ENCODE data around the gene GABPB1.

Gene GABPB1

DNA sequence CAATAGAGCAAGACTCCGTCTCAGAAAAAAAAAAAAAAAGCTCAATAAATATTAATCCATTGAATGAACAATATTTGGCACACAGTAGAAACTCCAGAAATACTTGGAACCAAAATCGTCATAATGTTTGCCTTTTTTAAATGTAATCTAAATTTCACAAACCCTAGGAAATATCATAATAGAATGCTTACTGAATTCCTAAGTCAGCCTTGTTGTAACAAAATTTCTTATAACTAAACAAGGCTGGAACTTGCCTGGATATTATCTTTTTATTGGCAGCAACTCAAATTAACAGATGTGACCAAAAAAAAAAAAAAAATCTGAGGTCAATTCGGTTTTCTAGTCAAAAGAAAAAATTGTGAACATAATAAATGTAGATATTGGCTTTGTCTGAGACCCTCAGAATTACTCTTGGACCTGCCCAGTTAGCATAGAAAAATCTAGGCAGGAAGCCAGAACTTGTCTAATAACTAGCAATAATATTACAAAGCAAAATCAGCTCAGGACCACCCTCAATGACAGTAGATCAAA is 33.3 kb downstream of the GABPB1 start:
- FAIRE-seq (no peak), DNase-seq (ENCODE audit: insufficient read length, low spot score) (no peak)
- TF ChIP-seq POLR2A (IDR thresholded peaks at IDR 0.05; ENCODE audit: low read depth, low read length): no peak

DNA sequence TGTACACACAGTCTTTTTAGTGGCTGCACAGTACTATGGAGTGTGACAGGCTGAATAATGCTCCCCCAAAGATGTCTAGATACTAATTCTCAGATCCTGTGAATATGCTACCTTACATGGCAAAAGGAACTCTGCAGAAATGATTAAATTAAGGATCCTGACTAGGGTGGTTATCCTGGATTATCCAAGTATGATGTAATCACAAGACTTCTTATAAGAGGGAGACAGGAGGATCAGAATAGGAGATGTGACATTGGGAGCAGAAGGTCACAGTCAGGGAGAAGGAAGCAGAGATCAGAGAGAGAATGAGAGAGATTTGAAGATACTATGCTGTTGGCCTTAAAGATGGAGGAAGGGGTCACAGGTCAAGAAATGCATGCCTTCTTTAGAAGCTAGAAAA is 34.5 kb downstream of the GABPB1 start:
- no peak for TF ChIP-seq POLR2A (IDR thresholded peaks at IDR 0.05; ENCODE audit: low read depth, low read length)
- FAIRE-seq: no peak
- no peak for DNase-seq (ENCODE audit: insufficient read length, low spot score)

DNA sequence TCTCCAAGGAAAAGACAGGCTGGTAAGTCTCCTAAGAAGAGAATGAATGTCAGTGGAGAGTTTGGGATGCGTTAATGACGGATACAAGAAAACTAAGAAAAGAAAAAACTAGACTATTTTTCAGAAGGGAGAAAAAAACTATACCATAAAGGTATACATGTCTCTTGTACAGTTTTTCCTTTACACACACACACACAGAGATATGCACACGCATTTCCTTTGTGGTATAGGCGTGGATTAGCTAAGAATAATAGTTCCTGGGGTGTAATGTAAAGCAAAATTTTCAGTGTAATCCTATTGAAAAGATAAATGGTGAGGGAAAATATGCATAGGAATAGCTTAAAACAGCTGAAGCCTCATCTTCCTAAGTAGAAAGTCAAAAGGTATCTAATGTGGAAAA is 36.3 kb downstream of the GABPB1 start:
- no peak for DNase-seq (ENCODE audit: insufficient read length, low spot score)
- TF ChIP-seq POLR2A (IDR thresholded peaks at IDR 0.05; ENCODE audit: low read depth, low read length): no peak
- no peak for FAIRE-seq

DNA sequence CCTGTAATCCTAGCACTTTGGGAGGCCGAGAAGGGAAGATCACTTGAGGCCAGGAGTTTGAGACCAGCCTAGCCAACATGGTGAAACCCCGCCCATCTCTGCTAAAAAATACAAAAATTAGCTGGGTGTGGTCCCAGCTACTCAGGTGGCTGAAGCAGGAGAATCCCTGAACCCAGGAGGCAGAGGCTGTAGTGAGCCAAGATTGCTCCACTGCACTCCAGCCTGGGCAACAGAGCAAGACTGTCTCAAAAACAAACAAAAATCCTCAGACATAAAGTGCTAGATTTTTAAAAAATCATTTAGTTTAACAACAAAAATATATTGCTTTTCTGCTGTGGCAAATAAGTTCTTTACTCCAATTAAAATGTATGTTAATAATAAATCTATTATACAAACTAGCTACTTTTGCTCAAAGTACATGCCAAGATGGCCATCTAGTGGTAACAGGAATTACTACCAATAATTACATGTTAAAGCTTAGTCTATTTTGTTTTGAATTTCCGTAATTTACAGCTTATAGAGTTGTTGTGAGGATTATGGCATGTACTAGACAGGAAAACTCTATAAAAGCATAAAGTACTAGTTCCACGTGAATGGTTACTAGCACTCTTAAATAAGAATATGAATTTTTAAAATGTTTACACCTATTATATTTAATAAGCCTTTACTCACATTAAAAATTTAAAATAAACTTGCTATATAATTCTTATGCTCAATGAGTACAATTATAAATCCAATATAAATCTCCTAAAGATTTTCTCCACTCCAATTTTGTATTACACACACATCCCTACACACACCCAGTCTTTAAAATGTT is 39.0 kb downstream of the GABPB1 start:
- DNase-seq (ENCODE audit: insufficient read length, low spot score) (no peak), FAIRE-seq (no peak)
- no peak for TF ChIP-seq POLR2A (IDR thresholded peaks at IDR 0.05; ENCODE audit: low read depth, low read length)

DNA sequence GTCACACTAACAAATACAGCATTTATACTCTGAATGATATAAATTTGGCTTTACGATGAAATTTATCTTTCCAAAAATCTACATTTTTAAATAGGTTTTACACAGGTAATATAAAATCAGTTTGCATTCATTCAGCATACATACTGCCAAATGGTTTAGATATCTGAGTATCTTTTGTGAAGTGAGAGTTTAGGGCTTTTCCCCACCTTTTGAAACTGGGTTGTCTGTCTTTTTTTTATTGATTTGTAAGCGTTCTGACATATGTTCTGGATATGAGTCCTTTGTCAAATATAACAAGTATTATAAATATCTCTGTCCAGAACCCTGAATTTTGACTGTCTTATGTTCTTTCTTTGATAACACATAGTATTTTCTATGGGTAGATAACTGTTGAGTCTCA is 42.4 kb downstream of the GABPB1 start:
- no peak for FAIRE-seq
- no peak for TF ChIP-seq POLR2A (IDR thresholded peaks at IDR 0.05; ENCODE audit: low read depth, low read length)

DNA sequence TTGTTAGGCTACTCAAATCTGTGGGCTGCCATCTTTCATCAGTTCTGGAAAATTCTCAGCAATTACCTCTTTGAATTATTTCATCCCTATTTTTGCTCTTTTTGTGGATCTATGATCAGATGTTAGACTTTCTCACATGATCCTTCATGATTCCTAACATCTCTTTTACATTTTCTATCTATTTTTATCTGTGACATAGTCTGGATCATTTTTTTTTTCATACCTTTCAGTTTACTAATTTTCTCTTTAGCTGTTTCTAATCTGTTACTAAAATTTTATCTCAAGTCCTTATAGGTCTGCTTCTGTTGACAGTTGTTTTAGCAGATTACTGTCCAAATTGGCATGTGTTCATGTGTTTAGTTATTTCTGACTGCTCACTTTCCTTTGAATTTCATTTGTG is 47.2 kb downstream of the GABPB1 start:
- FAIRE-seq (no peak), DNase-seq (ENCODE audit: insufficient read length, low spot score) (no peak)
- no peak for TF ChIP-seq POLR2A (IDR thresholded peaks at IDR 0.05; ENCODE audit: low read depth, low read length)

More for the DNA sequence above, 42.4 kb downstream of the GABPB1 start:
- no peak for DNase-seq (ENCODE audit: insufficient read length, low spot score)

DNA sequence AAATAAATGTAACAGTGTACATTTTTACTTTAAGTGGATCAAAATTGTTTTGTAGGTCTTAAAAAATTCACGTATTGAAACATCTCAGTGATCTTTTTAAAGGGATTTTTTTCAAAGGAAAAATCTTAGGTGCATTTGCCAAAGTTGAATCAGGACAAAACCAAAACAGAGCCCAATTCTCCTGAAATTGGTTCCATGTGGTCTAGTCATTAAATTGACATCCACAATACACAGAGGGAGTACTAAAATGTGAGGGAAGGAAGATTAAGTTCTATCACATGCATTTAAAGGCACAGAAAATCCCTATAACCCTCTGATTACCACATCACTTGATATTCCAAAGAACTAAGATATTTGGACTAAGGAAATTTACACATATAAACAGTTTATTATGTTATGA is 50.2 kb downstream of the GABPB1 start:
- DNase-seq (ENCODE audit: insufficient read length, low spot score): no peak
- no peak for FAIRE-seq
- no peak for TF ChIP-seq POLR2A (IDR thresholded peaks at IDR 0.05; ENCODE audit: low read depth, low read length)

DNA sequence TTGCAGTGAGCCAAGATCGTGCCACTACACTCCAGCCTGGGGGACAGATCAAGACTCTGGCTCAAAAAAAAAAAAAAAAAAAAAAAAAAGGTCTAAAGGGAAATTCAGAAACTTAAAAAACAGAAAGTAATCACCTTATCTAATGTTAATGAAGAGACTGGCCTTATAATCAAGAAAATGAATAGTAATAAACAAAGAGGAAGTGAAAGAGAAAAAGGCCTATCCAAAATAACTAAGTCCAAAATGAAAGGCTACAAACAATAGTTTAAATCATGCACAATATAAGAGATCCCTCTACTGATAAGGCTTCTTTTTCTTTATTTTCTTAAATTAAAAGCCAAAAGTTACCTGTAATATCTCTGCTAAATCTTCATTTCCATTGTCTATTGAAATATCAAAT is 52.4 kb downstream of the GABPB1 start:
- TF ChIP-seq POLR2A (IDR thresholded peaks at IDR 0.05; ENCODE audit: low read depth, low read length): no peak
- FAIRE-seq: no peak
- no peak for DNase-seq (ENCODE audit: insufficient read length, low spot score)

DNA sequence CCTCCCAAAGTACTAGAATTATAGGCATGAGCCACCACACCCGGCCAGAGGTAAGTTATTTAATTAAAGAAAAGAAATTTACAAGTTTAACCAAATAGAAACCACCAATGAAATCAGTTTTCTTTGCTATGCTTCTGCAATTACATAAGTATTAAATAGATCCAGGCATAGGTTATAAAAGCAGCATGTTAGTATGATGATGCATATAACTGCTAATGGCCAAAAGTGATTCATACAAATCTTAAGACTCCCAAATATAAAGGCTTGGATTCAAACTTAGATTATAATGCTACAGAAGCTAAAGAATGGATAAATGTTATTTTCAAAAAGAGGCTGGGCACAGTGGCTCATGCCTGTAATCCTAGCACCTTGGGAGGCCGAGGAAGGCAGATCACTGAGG is 56.7 kb downstream of the GABPB1 start:
- DNase-seq (ENCODE audit: insufficient read length, low spot score) (peak; percentile 2), FAIRE-seq (no peak)
- no peak for TF ChIP-seq POLR2A (IDR thresholded peaks at IDR 0.05; ENCODE audit: low read depth, low read length)

DNA sequence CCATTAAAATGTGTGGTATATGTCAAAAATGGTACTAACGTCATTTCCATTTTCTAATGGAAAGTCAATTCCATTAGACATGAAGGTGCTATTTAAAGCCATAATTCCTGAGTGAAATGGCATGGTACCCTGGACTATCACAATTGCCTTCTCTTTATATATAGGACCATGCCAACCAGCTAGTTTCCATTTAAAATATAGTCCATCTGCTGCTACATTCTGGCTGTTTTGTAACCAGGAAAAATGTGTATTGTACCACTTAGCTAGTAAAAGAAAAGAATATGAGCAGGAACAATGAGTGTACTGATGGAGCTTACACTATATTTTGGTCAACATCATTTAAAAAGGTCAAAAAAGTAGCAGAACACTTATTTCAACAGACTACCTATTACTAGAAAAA is 59.0 kb downstream of the GABPB1 start:
- FAIRE-seq: no peak
- no peak for TF ChIP-seq POLR2A (IDR thresholded peaks at IDR 0.05; ENCODE audit: low read depth, low read length)
- DNase-seq (ENCODE audit: insufficient read length, low spot score): no peak

DNA sequence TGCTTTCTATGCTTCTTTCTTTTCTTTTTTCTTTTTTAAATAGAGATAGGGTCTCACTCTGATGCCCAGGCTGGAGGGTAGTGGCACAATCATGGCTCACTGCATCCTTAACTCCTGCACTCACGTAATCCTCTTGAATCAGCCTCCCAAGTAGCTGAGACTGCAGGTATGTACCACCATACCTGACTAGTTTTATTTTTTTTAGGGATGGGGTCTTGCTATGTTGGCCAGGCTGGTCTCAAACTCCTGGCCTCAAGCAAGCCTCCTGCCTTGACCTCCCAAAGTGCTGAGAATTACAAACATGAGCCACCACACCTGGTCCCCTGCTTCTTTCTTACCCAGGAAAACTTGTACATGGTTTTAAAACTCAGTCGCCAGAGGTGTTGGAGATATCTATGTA is 65.2 kb downstream of the GABPB1 start:
- TF ChIP-seq POLR2A (IDR thresholded peaks at IDR 0.05; ENCODE audit: low read depth, low read length): no peak
- no peak for DNase-seq (ENCODE audit: insufficient read length, low spot score)
- no peak for FAIRE-seq

DNA sequence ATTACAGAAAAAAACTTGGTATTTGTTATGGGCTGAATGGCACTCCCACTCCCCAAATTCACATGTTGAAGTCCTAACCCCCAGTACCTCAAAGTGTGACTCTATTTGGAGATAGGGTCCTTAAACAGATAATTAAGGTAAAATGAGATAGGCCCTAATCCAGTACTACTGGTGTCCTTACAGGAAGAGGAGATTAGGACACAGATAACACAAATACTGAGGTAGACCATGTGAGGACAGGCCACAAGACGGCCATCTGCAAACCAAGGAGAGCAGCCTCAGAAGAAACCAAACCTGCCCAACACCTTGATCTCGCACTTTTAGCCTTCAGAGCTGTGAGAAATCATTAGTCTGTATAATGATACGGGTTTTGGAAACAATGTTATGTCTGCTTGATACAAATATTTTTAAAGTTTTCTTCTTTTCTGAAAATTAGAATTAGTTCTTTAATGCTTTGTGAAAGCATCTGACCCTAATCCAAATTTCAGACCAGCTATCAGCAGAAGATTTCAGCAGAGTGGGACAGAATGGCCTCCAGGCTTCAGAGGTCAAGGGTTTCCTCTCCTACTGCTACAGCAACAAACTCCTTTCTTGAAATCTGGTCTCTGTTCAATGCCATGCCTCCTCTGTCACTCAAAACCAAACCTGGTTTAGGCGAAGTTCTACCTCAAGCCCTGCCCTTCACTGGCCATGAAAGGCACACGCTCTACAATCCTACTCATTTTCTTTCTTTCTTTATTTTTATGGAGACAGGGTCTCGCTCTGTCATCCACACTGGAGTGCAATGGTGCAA is 67.5 kb downstream of the GABPB1 start:
- no peak for DNase-seq (ENCODE audit: insufficient read length, low spot score)
- TF ChIP-seq POLR2A (IDR thresholded peaks at IDR 0.05; ENCODE audit: low read depth, low read length): no peak
- FAIRE-seq: no peak

DNA sequence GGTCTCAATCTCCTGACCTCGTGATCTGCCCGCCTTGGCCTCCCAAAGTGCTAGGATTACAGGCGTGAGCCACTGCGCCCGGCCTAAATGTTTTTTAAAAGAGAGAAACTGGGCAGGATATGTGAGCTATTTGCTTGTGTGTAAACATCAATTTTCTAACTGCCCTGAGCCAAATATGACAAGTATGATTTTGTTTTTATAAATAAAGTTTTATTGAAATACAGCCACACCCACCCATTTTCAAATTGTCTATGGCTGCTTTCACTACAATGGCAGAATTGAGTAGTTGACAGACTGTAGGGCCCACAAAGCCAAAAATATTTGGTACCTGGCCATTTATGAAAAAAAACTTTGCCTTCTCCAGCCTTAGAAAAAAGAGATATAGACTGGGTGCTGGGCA is 73.6 kb downstream of the GABPB1 start:
- no peak for FAIRE-seq
- TF ChIP-seq POLR2A (IDR thresholded peaks at IDR 0.05; ENCODE audit: low read depth, low read length): no peak
- DNase-seq (ENCODE audit: insufficient read length, low spot score): no peak

DNA sequence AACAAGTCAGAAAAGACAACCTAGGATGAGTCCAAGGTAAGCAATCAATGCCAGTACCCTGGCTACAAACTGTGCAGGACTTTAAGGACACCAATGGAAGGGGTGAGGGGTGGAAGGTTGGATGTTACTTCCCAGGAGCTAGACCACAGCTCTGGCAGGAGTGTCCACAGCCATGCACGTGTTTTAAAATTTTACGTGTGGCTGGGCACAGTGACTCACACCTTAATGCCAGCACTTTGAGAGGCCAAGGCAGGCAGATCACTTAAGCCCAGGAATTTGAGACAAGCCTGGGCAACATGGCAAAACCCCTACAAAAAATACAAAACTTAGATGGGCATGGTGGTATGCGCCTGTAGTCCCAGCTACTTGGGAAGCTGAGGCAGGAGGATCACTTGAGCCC is 74.7 kb downstream of the GABPB1 start:
- DNase-seq (ENCODE audit: insufficient read length, low spot score): no peak

DNA sequence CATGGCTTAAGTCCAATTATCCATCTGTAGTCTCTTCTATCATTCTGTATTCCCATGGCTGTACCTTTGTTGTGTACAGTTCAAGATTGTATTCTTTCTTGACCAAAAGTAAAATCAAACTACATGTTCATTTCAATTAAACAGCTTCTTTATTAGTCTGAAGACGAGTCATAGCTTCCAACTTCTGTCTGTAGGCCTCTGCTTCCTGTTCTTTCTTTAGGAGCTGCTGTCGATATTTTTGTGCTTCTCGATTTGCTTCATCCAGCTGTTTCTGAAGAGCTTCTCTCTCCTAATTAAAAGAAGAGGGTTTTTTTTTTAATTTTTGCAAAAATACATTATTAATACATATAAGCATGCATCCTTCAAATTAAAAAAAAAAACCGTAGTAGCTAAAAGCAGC is 76.5 kb downstream of the GABPB1 start:
- DNase-seq (ENCODE audit: insufficient read length, low spot score) (no peak), FAIRE-seq (no peak)
- TF ChIP-seq POLR2A (IDR thresholded peaks at IDR 0.05; ENCODE audit: low read depth, low read length): no peak

More for the DNA sequence above, 74.7 kb downstream of the GABPB1 start:
- TF ChIP-seq POLR2A (IDR thresholded peaks at IDR 0.05; ENCODE audit: low read depth, low read length): no peak
- no peak for FAIRE-seq

Data from H54 (cell line).